C4-2B (cell line): Measurements from ENCODE around the gene ZFC3H1.

Experiments
- ZFX ChIP-seq: fragments of 450-650 bp; IDR thresholded peaks from 2 replicates; pipeline ENCODE4 v1.6.1; 2017
- TF ChIP-seq, protein P1 (sequence below): fragments of 450-650 bp; conservative IDR thresholded peaks from 2 replicates; pipeline ENCODE4 v1.5.1; 2017; ENCODE audit warnings: mild to moderate bottlenecking

GRCh38 chr12:71599210-71599609 lies 64.4 kb downstream of the ZFC3H1 start:
- TF ChIP-seq, protein P1, sequence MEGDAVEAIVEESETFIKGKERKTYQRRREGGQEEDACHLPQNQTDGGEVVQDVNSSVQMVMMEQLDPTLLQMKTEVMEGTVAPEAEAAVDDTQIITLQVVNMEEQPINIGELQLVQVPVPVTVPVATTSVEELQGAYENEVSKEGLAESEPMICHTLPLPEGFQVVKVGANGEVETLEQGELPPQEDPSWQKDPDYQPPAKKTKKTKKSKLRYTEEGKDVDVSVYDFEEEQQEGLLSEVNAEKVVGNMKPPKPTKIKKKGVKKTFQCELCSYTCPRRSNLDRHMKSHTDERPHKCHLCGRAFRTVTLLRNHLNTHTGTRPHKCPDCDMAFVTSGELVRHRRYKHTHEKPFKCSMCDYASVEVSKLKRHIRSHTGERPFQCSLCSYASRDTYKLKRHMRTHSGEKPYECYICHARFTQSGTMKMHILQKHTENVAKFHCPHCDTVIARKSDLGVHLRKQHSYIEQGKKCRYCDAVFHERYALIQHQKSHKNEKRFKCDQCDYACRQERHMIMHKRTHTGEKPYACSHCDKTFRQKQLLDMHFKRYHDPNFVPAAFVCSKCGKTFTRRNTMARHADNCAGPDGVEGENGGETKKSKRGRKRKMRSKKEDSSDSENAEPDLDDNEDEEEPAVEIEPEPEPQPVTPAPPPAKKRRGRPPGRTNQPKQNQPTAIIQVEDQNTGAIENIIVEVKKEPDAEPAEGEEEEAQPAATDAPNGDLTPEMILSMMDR: no peak
- TF ChIP-seq ZFX: no peak
